ENCODE measurements around the gene PRKCZ.

DNA sequence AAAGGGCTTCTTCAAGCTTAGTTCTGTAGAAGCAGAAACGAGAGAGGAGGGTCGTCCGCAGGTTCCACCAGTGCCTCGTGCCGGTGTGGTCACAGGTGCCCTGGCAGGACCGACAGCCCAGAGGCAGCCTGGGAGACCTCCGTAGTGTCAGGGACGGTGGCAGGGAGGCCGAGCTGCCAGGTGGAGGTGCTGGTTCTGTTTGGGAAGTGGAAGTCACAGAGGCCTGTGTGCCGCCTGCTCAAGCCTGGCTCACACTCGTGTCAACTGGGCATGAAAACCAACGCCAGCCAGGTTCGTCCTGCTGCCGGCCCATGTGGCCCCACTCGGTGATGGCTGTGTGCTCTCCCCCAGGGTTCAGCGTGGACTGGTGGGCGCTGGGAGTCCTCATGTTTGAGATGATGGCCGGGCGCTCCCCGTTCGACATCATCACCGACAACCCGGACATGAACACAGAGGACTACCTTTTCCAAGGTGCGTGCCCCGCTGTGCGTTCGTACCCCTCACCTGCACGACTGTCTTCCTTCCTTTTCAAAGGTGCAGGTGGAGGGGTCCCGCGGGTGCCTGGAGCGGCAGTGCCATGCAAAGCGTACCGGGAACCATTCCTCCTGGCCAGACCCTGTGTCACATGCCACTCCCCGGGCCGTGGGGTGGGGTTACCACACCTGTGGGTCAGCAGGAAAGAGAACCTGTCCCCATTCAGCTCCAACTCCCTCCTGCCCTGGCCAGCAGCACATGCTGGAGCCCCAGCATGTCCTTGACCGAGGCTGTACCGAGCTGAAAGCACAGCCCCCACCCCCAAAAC, 123.5 kb downstream of the PRKCZ start:
- TF ChIP-seq CTCF (IDR thresholded peaks at IDR 0.05): no peak
- no peak for TF ChIP-seq FOXM1 (IDR thresholded peaks at IDR 0.05; ENCODE audit: low read depth)

Measured in SK-N-SH (cell line).